Stimulated activated CD8-positive, alpha-beta memory T cell treated with anti-CD3 and anti-CD28 coated beads, Interleukin-4, amount 100 ng/mL, for 1 hour (primary cell): ENCODE results near the gene SLC9A8.
"Not testable (repeated sequence)": the region's sequence is repeated elsewhere in the genome, so short reads cannot be mapped to it uniquely, and the experiment has no call there.

Source experiments
- DNase-seq, 2 donors: peaks; one replicate each; pipeline ENCODE4 v3.0.0-alpha.2; 2020; ENCODE audit warnings: low read depth in 2 of 2, low spot score in 1 of 2

SLC9A8 gene

GRCh38 chr20:49850463-49851230 is 38.0 kb downstream of the SLC9A8 start:
- no peak for DNase-seq

- DNase-seq, result no peak
Measured at GRCh38 chr20:49851231-49851705, 38.6 kb downstream of the SLC9A8 start.

- DNase-seq, result no peak
Measured at GRCh38 chr20:49851991-49852390, 39.4 kb downstream of the SLC9A8 start.

- no peak for DNase-seq
Measured at GRCh38 chr20:49852522-49853080, 40.0 kb downstream of the SLC9A8 start.

- DNase-seq, result no peak
Measured at GRCh38 chr20:49853640-49854039, 41.0 kb downstream of the SLC9A8 start.

- no peak for DNase-seq
Measured at GRCh38 chr20:49854190-49854875, 41.7 kb downstream of the SLC9A8 start.

GRCh38 chr20:49856904-49857303 is 44.3 kb downstream of the SLC9A8 start:
- DNase-seq, result no peak

- DNase-seq, result no peak
Measured at GRCh38 chr20:49858076-49858585, 45.5 kb downstream of the SLC9A8 start.

GRCh38 chr20:49859011-49859410 is 46.4 kb downstream of the SLC9A8 start:
- DNase-seq, result no peak

GRCh38 chr20:49859807-49860206 is 47.2 kb downstream of the SLC9A8 start:
- DNase-seq, result no peak

- not testable (repeated sequence) for DNase-seq
Measured at GRCh38 chr20:49861232-49861631, 48.6 kb downstream of the SLC9A8 start.

- DNase-seq, result no peak
Measured at GRCh38 chr20:49862607-49863200, 50.1 kb downstream of the SLC9A8 start.

GRCh38 chr20:49863666-49864065 is 51.0 kb downstream of the SLC9A8 start:
- DNase-seq, result no peak

- DNase-seq, result no peak
Measured at GRCh38 chr20:49865559-49865958, 52.9 kb downstream of the SLC9A8 start.

- DNase-seq, result no peak
Measured at GRCh38 chr20:49866051-49866450, 53.4 kb downstream of the SLC9A8 start.

GRCh38 chr20:49867453-49868215 is 55.0 kb downstream of the SLC9A8 start:
- no peak for DNase-seq

GRCh38 chr20:49868538-49868937 is 55.9 kb downstream of the SLC9A8 start:
- DNase-seq, result no peak

- DNase-seq, result no peak
Measured at GRCh38 chr20:49868964-49869363, 56.3 kb downstream of the SLC9A8 start.

- DNase-seq, result no peak
Measured at GRCh38 chr20:49870261-49870660, 57.6 kb downstream of the SLC9A8 start.

- no peak for DNase-seq
Measured at GRCh38 chr20:49871391-49871948, 58.8 kb downstream of the SLC9A8 start.
